ENCODE results near the gene OR52E5.

The OR52E5 gene

DNA sequence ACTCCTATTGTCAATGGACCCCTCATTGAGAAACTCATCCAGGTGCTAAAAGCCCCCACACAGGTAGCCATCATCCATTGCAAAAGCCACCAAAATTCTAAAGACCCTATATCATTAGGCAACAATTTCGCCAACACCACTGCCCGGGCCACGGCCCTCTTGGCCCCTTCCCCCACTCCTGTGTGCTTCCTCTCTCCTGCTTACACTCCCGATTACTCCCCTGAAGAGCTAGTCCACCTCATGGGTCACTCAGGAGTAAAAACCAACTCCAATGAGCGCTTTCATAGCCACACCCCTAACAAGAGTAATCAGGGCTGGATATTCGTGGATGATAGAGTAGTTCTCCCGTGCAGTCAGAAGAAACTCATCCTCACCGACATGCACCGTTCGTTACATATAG, 40.1 kb downstream of the OR52E5 start:
- no peak for DNase-seq

- no peak for DNase-seq
Measured at GRCh38 chr11:5937868-5938602, 45.0 kb downstream of the OR52E5 start.

GRCh38 chr11:5938603-5938965, 45.6 kb downstream of the OR52E5 start:
- no peak for DNase-seq

DNA sequence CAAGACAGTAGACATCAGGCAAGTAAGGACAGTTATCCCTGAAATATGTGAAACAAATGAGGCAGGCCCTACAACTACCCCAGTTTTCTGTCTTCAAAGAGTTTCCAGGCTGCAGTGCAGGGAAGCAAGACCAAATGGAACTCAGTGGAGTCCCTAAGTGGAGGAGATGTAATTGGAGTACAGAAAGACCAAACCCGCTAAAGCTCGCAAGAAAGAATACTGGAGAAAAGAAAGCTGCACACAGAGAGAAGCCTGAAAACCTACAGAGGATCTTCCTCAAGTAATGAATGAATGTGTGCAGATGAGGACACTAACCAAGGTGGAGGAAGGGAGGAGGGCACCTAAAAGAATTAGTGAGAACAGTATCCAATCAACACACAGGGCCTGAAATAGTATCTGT, 47.7 kb downstream of the OR52E5 start:
- no peak for DNase-seq

GRCh38 chr11:5941951-5942350, 48.9 kb downstream of the OR52E5 start, which contains the start of gene OR56A3:
Gene OR56A3, plus strand, starts transcription at chr11:5942251. Its CDS starts 5,096 bp downstream, at chr11:5947347.
- no peak for DNase-seq
